GM23338 (cell line): Measurements from ENCODE around the gene TEKT4. TPM values are rescaled to one million over a fixed set of nuclear protein-coding genes. Genes with fewer than 3 reads are reported as not detected.

Experiments used
- ATAC-seq: fragments of 200-7000 bp; cut with Tn5 transposase; 3 replicates; pipeline ENCODE4 v1.9.1; 2020
- DNase-seq: peaks from one replicate; pipeline ENCODE4 v3.0.0-alpha.2; 2015; ENCODE audit warnings: low spot score
- H2AFZ ChIP-seq: fragments of 200-600 bp; sonication (generic); 2 replicates; pipeline ENCODE4 v1.8.0; 2016; ENCODE audit warnings: antibody characterized with exemption, mild to moderate bottlenecking, moderate library complexity
- H3F3A ChIP-seq: fragments of 200-600 bp; sonication (generic); replicated peaks from 2 replicates; pipeline ENCODE4 v1.8.0; 2017; ENCODE audit warnings: antibody characterized with exemption, mixed run types, low read depth
- H3K27ac ChIP-seq: fragments of 200-600 bp; sonication (generic); 2 replicates; pipeline ENCODE4 v1.6.1; 2016; ENCODE audit warnings: low read depth
- H3K27me3 ChIP-seq: fragments of 200-600 bp; sonication (generic); 2 replicates; pipeline ENCODE4 v1.8.0; 2016; ENCODE audit warnings: mild to moderate bottlenecking, mixed run types, moderate library complexity; ENCODE audit not compliant: insufficient read depth
- H3K36me3 ChIP-seq: fragments of 200-600 bp; sonication (generic); 2 replicates; pipeline ENCODE4 v1.8.0; 2016; ENCODE audit warnings: mild to moderate bottlenecking; ENCODE audit not compliant: insufficient read depth
- H3K4me1 ChIP-seq: fragments of 200-600 bp; sonication (generic); 2 replicates; pipeline ENCODE4 v1.8.0; 2016; ENCODE audit warnings: mild to moderate bottlenecking, moderate library complexity; ENCODE audit not compliant: insufficient read depth
- H3K4me2 ChIP-seq: fragments of 200-600 bp; sonication (generic); 2 replicates; pipeline ENCODE4 v1.7.1; 2017; ENCODE audit warnings: mixed run types
- H3K4me3 ChIP-seq: fragments of 200-600 bp; sonication (generic); 2 replicates; pipeline ENCODE4 v1.6.1; 2016; ENCODE audit warnings: mixed run types
- H3K79me2 ChIP-seq: fragments of 200-600 bp; sonication (generic); replicated peaks from 2 replicates; pipeline ENCODE4 v1.8.0; 2017; ENCODE audit warnings: mild to moderate bottlenecking; ENCODE audit not compliant: insufficient read depth
- H3K9me2 ChIP-seq: fragments of 200-600 bp; sonication (generic); 2 replicates; pipeline ENCODE4 v1.8.0; 2017; ENCODE audit not compliant: insufficient read depth
- H4K20me1 ChIP-seq: fragments of 200-600 bp; sonication (generic); replicated peaks from 2 replicates; pipeline ENCODE4 v1.8.0; 2017; ENCODE audit warnings: mild to moderate bottlenecking; ENCODE audit not compliant: insufficient read depth
- H3K27ac Mint-ChIP-seq: 2 replicates; pipeline ENCODE4 v1.8.0; 2020; ENCODE audit warnings: inconsistent platforms, mild to moderate bottlenecking, moderate library complexity, mixed read lengths
- H3K27me3 Mint-ChIP-seq: 3 replicates; pipeline ENCODE4 v1.8.0; 2022; ENCODE audit warnings: low read depth, mild to moderate bottlenecking, moderate library complexity, mixed read lengths, inconsistent platforms; ENCODE audit not compliant: insufficient read depth, poor library complexity
- H3K36me3 Mint-ChIP-seq: 3 replicates; pipeline ENCODE4 v1.8.0; 2021; ENCODE audit warnings: low read depth, mild to moderate bottlenecking, inconsistent platforms, moderate library complexity, mixed read lengths
- H3K4me1 Mint-ChIP-seq: 3 replicates; pipeline ENCODE4 v1.8.0; 2020; ENCODE audit warnings: mild to moderate bottlenecking, inconsistent platforms, mixed read lengths
- H3K4me3 Mint-ChIP-seq: 3 replicates; pipeline ENCODE4 v1.8.0; 2021; ENCODE audit warnings: moderate library complexity, mild to moderate bottlenecking, inconsistent platforms, mixed read lengths
- H3K9me3 Mint-ChIP-seq: 3 replicates; pipeline ENCODE4 v1.8.0; 2020; ENCODE audit warnings: moderate library complexity, mild to moderate bottlenecking, inconsistent platforms, mixed read lengths
- CTCF ChIP-seq, 2 experiments: fragments of 200-600 bp in 1 of 2; sonication (generic) in 1 of 2; conservative IDR thresholded peaks; 2 replicates each; pipeline versions ENCODE4 v1.5.1 to v1.6.1; 2016 to 2017; ENCODE audit warnings: antibody characterized with exemption in 2 of 2, low read depth in 2 of 2, mild to moderate bottlenecking in 2 of 2, moderate library complexity in 1 of 2
- EZH2 ChIP-seq: fragments of 200-600 bp; sonication (generic); IDR thresholded peaks from one replicate; pipeline ENCODE4 v1.8.0; 2017; ENCODE audit warnings: antibody characterized with exemption, mild to moderate bottlenecking, low read depth; ENCODE audit not compliant: unreplicated experiment
- JUNB ChIP-seq: IDR thresholded peaks from one replicate; pipeline ENCODE4 v1.6.1; 2016; ENCODE audit warnings: antibody characterized with exemption; ENCODE audit not compliant: unreplicated experiment
- NANOG ChIP-seq: IDR thresholded peaks from 2 replicates; pipeline ENCODE4 v1.6.1; 2016; ENCODE audit warnings: antibody characterized with exemption, borderline replicate concordance
- STAT1 ChIP-seq: IDR thresholded peaks from one replicate; pipeline ENCODE4 v1.6.1; 2016; ENCODE audit warnings: antibody characterized with exemption; ENCODE audit not compliant: unreplicated experiment
- ZNF331 ChIP-seq: fragments of 250-450 bp; sonication (Bioruptor Pico); IDR thresholded peaks from 2 replicates; pipeline ENCODE4 v1.5.0; 2020; ENCODE audit warnings: low read depth, mild to moderate bottlenecking, moderate library complexity
- polyA plus RNA-seq: library from polyadenylated mRNA; unstranded; fragments of >200 nt; fragmentation: Nextera tagmentation; extraction: Ambion mirVana; gene quantifications from 2 replicates; pipeline ENCODE4 v1.2.1, GENCODE V29; 2016
- total RNA-seq: library from RNA; depleted of rRNA; stranded (reverse); fragments of >200 nt; shearing (Covaris generic); gene quantifications from 2 replicates; pipeline ENCODE4 v1.2.3, GENCODE V29; 2014
- TF ChIP-seq, protein P1 (sequence below): IDR thresholded peaks from one replicate; pipeline ENCODE4 v1.6.1; 2018; ENCODE audit warnings: antibody characterized with exemption; ENCODE audit not compliant: unreplicated experiment

TEKT4 gene
- total and polyA plus RNA-seq, 2 experiments from 2014 or later: not detected

GRCh38 chr2:94869131-94869530, 2.1 kb upstream of the TEKT4 start:
- Histone ChIP-seq H3K27me3 (peaks cover 86% of the 10 kb centered on the region), H3K36me3 (no peaks in the 10 kb centered on the region), H3K27ac (no peak overlapping the region), H3F3A (no peaks in the 10 kb centered on the region), H3K4me2 (no peak overlapping the region), H2AFZ (no peak overlapping the region), H3K79me2 (no peaks in the 10 kb centered on the region), H3K4me1 (no peaks in the 10 kb centered on the region), H3K9me2 (no peaks in the 10 kb centered on the region), H4K20me1 (no peaks in the 10 kb centered on the region), H3K4me3 (no peak overlapping the region)
- Mint-ChIP-seq H3K27ac (no peak overlapping the region), H3K9me3 (no peaks in the 10 kb centered on the region), H3K36me3 (no peaks in the 10 kb centered on the region), H3K4me3 (no peak overlapping the region), H3K27me3 (peaks cover 44% of the 10 kb centered on the region), H3K4me1 (peaks cover 3% of the 10 kb centered on the region; the same call in 2 of the 3 replicates)
- TF ChIP-seq STAT1 (no peak), CTCF (conservative IDR thresholded peaks at IDR 0.05; ENCODE audit: low read depth in 2 of 2) (no peak), NANOG (no peak), ZNF331 (CRISPR knock-in tag) (no peak), JUNB (no peak)
- TF ChIP-seq, protein P1, sequence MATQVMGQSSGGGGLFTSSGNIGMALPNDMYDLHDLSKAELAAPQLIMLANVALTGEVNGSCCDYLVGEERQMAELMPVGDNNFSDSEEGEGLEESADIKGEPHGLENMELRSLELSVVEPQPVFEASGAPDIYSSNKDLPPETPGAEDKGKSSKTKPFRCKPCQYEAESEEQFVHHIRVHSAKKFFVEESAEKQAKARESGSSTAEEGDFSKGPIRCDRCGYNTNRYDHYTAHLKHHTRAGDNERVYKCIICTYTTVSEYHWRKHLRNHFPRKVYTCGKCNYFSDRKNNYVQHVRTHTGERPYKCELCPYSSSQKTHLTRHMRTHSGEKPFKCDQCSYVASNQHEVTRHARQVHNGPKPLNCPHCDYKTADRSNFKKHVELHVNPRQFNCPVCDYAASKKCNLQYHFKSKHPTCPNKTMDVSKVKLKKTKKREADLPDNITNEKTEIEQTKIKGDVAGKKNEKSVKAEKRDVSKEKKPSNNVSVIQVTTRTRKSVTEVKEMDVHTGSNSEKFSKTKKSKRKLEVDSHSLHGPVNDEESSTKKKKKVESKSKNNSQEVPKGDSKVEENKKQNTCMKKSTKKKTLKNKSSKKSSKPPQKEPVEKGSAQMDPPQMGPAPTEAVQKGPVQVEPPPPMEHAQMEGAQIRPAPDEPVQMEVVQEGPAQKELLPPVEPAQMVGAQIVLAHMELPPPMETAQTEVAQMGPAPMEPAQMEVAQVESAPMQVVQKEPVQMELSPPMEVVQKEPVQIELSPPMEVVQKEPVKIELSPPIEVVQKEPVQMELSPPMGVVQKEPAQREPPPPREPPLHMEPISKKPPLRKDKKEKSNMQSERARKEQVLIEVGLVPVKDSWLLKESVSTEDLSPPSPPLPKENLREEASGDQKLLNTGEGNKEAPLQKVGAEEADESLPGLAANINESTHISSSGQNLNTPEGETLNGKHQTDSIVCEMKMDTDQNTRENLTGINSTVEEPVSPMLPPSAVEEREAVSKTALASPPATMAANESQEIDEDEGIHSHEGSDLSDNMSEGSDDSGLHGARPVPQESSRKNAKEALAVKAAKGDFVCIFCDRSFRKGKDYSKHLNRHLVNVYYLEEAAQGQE: no peak
- no peak for ATAC-seq
- no peak for DNase-seq

DNA sequence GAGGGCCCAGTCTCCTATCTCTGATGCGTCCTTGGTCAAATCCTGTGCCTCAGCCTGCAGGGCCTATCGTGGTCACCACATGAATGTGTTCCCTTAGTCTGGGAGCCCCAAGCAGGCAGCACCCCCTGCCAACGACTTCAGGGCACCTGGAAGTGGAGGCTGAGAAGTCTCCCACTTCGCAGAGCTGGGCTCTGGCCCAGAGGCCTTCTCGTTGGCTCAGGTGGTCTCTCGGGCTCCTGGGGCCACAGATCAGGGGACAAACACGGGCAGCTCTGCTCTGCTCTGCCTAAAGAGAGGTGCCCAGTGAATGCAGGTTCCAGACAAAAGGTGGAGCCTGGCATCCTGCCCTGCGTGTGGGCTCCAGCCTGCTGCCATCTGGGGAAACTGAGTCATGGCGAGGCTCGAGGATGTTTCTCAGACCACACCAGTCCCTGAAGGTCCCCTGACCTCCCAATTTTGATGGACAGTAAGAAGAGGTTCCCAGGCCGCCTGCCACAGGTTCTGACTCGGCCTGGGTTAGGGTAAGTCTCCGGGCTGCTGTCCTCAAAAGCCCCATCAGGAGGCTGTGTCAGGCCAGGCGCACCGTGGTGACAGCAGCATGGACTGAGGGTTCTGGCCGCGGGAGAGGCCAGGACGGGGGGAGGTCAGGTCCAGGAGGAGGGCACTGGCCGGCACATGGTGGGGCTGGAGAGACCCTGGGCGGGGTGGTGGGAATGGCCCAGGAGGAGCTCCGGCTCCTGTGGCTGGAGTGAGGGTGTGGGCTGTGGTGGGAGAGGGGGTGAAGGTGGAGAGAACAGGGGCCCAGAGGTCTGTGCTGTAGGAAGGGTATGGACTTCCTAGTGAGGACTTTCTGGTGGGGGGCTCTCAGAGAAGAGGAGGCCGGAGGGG, 1.4 kb upstream of the TEKT4 start:
- DNase-seq: no peak
- no peak overlapping the region; the same call in 1 of the 2 replicates for H3K4me3 ChIP-seq
- H3K36me3 ChIP-seq: no peaks in the 10 kb centered on the region
- no peaks in the 10 kb centered on the region for H3K9me2 ChIP-seq
- H4K20me1 ChIP-seq: no peaks in the 10 kb centered on the region
- Mint-ChIP-seq H3K36me3 (no peaks in the 10 kb centered on the region), H3K27ac (no peak overlapping the region), H3K27me3 (peaks cover 40% of the 10 kb centered on the region), H3K9me3 (no peaks in the 10 kb centered on the region), H3K4me1 (peaks cover 3% of the 10 kb centered on the region; the same call in 2 of the 3 replicates), H3K4me3 (no peak overlapping the region)
- TF ChIP-seq ZNF331 (CRISPR knock-in tag) (no peak), JUNB (no peak), EZH2 (no peak)
- no peak for ATAC-seq
- H3K79me2 ChIP-seq: no peaks in the 10 kb centered on the region
- no peaks in the 10 kb centered on the region for H3F3A ChIP-seq
- peak overlapping the region; percentile 73; the same call in 1 of the 2 replicates for H3K4me2 ChIP-seq
- no peak overlapping the region for H2AFZ ChIP-seq
- peaks cover 82% of the 10 kb centered on the region for H3K27me3 ChIP-seq
- H3K27ac ChIP-seq: no peak overlapping the region
- H3K4me1 ChIP-seq: no peaks in the 10 kb centered on the region
